ENCODE data around the gene STMND1.

Gene STMND1

DNA sequence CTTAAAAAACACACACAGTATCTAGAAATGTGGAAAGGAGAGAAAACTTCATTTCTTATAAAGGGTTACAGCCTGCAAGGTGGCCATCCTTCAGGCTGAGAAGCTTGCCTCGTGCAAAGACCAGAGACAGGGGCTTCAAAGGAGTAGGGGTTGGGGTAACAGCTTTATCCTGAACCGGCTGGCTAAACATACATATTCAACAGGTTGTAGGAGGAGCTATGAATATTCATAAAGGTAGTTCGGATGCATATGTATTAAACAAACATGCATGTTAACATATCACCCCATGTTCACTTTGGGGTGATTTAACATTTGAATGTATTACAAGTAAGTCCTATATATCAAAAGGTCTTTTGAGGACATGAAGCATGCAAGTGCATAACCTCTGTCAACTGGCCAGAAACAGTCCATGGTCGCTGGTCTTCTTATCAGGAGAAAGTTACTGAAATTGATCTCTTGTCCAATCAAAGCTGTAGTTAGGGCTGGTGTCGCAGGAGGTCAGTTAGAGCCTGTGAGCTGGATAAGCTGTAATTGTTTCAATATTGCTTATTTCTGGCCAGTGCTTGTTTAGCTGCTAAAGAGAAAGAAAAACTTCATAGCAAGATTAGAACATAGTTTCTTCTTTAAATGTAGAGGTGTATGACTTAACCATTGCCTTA is 2.3 kb upstream of the STMND1 start:
- no peak for DNase-seq

DNA sequence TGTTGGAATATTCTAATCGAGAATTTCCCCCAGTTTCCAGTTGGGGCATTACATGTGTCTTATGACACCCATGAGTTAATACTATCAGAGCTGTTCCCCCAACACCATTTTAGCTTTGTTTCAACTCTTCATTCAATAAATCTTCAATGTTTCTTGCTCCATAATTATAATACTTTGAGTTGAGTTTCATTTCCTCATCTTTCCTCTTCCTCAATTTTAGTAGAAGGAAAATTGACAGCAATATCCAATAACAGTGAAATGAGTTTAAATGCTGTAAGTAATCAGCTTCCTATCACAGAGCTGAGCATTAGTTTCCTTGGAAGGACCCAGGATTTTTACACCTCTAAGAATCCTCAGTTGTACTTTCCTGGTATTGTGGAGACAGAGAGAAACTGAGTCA is 1.0 kb upstream of the STMND1 start:
- DNase-seq = no peak

DNA sequence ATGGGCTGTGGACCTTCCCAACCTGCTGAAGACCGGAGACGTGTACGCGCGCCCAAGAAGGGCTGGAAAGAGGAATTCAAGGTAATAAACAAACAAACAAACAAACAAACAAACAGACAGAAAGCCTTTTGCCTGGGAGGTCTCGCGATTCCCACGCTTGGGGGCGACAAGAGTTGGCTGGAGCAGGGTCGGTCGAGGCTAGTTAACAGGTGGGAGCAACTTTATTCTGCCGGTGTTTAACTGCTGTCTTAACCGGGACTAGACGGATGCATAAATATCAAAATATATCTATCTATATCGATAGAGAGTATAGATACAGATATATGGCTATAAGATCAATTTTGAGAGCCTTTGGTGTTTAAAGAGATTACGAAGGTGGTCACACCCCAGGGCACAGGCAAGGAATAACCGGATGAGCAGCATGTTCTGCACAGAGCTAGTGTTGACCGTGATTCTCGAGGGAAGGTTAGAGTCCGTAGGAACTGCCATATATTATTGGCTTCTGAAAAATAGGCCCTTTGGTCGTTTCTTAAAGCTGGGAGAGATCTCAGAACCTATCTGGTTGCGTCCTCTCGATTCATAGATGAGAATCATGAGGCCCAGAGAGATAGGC is 514 bp downstream of the STMND1 start:
- no peak for DNase-seq

DNA sequence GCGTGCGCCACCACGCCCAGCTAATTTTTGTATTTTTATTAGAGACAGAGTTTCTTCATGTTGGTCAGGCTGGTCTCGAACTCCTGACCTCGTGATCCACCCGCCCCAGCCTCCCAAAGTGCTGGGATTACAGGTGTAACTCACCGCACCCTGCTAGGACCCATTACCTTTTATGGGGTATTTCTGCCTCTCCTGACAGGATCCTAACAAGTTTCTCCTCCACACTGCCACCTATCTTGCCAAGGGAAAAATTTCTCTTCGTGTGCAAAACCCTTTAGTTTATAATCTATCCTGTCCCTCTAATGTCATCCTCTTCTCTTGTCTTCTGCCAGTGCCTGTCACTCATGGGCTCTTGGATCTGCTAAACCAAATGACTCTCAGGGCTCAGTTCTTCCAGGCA is 1.9 kb downstream of the STMND1 start:
- no peak for DNase-seq

DNA sequence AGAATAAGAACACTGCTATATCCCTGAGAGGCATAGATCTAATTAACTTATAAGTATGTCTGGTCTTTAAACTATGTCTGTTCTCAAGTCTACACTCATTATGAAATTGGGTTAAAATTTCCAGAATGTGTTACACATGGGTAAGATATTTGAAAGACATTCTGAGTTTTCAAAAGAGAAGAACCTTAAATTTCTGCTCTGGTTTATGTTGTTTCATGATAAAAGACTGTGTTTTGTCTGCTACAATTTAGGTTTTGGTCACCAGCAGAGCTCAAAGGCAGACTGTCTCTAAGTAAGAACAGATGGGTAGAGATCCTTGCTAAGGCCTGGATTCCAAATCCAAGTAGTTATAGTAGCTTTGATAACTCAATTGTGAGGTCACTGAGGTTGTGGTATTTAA is 6.0 kb downstream of the STMND1 start:
- no peak for DNase-seq

DNA sequence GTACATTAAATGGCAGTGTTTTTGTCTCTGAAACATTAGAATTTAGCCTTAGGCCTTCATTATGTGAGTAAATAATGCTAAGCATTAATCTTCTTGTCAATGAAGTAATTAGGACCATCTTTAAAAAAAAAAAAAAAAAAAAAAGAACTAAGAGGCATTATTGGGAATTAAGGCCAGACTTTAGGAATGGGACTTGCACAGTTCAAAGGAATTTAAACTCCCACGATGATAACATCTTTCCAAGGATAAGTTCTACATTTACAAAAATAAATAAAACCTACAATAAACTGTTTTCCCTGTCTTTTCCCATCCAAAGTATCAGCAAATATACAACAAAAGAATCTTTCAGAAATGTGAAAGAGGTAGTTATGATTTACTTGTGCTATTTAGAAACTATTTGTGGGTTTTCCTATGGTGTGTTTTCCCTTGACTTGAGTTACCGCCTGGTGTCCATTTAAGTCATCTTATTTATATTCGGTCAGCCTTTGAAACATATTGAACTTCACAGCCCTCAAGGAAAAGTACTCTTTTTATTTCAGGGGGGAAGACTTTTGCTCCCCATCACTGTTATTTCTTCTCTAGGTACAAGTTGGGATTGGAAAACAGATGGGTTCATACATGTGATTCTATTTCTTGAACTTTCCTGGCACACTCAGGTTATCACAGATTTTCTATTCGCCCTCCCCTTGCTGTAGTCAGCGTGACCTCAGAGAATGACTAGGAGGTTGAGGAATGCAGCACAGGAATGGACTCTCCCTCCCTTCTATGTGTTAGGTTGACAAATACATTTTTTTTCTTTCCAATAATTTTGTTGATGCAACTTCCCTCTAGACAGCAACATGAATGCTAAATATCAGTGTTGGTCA is 13.6 kb downstream of the STMND1 start:
- DNase-seq = no peak

DNA sequence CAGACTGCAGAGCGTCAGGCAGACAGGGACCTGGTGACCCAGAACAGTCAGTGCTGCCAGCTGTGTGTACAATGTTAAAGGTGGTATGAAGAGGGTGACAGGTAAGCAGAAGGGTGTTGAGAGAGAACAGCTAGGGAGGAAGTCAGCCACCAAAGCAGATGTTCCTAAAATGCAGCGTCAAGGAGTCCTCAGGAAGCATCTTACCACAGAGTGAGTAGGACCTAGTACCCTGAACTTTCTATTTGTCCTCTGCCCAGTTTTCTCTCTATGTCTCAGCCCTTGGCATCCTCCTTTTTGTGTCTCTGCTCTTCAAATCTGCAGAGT is 14.2 kb downstream of the STMND1 start:
- no peak for DNase-seq

DNA sequence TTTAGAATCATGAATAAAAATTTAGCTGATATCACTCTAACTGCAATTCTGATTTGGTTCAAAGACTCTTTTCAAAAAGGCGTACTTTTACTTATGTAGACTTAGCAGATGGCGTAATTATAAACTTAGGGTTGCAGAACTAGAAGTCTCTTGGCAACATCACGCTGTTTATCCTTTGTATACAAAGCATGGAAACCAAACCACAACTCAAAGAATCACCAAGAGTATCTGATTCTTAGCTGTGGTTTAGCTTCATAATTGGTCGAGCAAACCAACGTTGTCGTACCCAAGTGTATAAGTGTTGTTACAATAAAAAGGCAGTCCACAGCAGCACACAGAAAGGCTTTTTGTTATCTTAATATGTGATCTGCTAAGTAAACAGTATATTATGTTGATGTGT is 18.2 kb downstream of the STMND1 start:
- peak; percentile 53 for DNase-seq

DNA sequence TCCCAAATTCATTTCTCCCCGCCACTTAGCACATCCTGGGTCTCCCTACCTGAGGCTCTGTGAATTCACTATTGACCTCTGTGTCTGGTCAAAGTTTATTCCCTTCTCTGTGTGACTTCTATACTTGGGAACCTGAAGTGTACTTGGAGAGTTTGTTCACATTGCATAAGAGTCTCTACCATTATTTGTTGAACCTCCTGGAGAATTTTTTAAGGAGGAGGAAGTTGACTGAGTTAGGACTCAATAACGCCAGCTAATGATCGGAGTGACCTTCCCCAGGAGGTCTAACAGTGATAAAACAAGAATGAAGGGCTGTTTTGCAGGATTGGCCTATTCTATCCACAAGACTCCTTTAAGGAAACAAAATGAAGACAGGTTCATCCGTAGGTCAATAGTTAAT is 23.6 kb downstream of the STMND1 start:
- no peak for DNase-seq

DNA sequence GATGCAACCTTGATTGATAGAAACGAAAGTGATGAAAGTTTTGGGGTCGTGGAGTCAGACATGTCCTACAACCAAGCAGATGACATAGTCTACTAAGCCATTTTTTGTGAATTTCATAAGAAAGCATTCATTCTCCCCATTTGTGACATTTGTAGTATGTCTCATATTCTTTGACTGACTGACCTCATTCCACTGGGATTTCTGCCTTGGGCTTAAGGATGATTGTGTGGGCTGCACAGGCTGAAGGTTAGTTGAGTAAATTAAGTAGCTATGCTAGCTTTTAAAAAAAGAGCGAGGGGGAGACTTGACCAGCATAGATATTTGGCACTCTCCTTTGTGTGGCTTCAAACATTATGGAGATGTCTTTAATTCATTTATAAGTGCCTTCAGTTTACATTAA is 28.9 kb downstream of the STMND1 start:
- no peak for DNase-seq

DNA sequence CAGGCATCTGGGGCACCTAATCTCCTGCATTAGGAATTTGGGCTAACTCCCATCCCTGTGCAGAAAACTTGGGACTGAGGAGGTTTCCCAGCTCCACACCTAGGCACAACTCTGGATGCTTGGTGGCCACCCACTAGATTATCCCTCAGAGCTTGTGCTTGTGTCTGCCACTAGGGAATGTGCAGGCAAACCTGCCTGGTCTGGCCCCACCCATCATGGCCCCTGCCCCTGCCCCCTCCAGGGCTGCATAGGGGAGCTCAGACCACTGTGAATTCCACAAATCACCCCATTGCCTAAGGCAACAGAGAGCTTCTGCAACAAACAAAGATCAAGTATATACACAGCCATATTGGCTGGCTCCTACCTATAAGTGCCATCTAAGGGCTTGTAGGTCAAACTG is 31.1 kb downstream of the STMND1 start:
- DNase-seq = no peak

DNA sequence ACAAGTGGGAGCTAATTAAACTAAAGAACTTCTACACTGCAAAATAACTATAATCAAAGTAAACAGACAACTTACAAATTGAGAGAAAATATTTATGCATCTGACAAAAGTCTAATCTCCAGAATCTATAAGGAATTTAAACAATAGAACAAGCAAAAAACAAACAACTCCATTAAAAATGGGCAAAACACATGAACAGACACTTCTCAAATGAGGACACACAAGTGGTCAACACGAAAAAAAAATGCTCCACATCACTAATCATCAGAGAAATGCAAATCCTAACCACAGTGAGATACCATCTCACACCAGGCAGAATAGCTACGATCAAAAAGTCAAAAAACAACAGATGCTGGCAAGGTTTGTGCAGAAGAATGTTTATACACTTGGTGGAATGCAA is 36.2 kb downstream of the STMND1 start:
- DNase-seq = no peak

DNA sequence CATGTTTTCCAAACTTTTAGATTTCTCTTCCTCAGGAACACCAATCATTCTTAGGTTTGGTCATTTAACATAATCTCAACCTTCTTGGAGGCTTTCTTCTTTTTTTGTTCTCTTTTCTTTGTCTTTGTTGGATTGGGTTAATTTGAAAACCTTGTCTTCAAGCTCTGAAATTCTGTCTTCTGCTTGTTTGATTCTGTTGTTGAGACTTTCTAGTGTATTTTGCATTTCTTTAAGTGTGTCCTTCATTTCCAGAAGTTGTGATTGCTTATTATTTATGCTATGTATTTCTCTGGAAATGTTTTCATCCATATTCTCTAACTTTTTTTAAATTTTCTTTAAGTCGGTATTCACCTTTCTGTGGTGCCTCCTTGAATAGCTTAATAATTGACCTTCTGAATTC is 42.2 kb downstream of the STMND1 start:
- DNase-seq = no peak

DNA sequence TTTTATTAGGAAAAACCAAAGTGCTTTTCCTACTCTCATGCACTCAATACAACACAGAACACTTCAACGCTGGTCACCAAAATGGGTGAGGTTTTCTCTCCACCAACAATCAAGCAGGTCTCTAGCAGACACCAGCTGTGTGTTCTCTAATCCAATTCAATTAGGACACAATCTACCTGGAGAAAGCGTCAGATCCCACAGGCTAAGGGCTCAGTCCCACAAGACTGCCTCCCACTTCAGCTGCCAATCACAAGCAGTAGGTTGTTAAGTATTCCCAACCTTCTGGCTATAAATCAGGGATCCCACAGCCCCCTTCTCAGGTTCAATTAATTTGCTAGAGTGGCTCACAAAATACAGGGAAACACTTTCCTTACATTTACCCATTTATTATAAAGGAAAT is 47.7 kb downstream of the STMND1 start:
- no peak for DNase-seq

DNA sequence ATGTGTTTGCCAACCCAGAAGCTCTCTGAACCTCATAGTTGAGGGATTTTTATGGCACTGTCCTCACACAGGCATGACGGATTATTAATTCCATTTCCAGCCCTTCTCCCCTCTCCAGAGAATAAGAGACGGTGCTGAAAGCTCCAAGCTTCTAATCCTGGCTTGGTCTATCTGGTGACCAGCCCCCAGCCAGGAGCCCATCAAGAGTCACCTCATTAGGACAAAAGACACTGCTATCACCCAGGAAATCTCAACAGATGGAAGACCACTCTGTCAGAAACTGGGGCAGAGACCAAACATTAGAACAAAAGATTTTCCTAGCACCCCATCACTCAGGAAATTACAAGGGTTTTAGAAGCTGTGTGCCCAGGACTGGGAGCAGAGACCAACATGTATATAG is 48.2 kb downstream of the STMND1 start:
- DNase-seq = no peak

DNA sequence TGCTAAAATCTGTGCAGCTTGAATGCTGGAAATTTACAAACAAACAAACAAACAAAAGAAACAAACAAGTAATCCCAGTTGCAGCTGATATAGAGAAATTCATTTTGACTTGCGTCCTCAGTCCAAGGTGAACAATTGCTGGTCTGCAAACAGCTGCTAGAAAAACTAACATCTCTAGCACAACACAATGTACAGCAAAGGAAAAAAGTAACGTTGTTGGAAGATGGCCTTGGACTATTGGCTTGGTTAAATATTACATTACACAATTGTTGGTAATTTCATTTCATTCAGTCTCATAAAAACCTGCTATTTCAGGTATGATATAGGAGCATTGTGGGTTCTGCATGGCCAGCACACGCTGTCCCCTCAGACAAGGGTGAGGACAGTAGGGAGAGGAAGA is 50.0 kb downstream of the STMND1 start:
- DNase-seq = no peak

DNA sequence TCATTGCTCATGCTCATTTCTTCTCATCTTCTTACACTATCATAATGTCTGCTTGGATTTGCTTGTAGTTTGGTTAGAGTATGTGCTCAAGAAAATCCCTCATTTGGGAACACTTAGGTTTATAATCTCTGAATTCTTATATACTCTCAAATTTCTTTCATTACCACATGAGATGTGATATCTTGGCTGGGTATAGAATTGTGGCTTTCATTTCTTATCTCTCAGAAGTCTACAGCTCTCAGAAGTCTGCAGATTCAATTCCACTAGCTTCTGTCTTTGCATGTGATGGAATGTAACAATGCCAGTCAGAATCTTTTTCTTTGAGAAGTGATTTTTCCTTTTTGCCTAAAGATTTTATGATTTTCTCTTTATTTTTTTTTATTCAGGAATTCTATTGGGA is 50.9 kb downstream of the STMND1 start:
- no peak for DNase-seq

DNA sequence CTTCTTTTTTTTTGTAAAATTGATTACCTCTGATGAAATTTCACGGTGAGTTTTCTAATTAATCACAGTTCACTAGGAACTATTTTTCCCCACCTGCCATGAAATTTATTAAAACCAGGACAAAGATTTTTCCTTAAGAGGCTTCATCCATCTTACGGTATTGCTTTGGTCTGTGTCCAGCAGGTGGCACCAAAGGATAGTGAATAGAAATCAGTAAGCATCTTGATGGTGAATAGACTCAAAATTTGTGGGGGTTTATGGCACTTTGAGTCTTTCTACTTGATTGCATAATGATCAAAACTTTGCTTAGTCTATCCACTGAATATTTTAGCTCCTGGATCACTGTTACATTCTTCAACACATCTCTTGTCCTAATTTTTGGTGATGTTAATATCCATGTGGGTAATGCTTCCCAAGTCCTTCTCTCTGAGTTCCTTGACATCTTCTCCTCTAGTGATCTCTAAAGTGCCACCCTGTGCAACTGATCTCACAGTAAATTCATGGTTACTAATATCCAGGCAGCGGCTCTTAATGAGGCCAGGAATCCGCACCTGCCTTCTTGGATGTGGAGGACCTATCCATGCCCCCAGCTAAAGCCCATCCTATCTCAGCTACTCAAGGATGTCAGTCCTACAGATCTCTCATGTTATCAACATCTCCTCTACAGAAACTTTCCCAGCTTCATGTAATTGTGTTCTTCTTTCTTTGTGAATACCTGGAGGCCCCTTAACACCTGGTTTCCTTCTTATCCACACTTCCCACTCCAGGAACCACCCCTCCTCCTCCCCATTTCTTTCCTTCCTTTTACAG is 54.5 kb downstream of the STMND1 start:
- DNase-seq = peak; percentile 63

DNA sequence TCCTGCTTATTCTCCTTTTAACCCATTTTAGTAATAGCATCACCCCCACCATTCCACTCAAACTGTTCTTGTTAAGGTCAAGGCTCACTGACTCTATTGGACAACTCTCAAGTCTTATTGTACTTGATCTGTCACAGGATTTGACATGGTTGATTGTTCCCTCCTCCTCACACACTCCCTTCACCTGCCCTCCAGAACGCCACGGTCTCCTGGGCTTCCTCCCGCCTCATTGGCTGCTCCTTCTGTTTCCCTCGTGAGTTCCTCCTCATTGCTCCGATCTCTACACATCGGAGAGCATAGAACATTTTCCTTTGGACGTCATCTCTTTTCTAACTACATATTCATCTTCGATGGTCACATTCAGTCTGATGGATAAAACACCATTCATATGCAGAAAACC is 55.1 kb downstream of the STMND1 start:
- DNase-seq = no peak

DNA sequence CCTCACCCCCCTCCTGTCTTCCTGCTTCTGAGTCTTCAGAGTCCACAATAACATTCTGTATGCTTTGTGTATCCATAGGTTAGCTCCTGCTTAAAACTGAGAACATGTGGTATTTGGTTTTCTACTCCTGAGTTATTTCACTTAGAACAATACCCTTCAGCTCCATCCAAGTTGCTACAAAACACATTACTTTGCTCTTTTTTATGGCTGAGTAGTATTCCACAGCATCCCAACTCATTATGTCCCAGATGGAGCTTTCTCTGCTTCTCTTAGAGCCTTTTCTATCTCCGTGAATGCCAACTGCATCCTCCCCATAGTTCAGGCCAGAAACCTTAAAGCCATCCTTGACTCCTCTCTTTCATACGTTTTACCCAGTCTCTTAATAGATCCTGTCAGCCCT is 55.8 kb downstream of the STMND1 start:
- no peak for DNase-seq

DNA sequence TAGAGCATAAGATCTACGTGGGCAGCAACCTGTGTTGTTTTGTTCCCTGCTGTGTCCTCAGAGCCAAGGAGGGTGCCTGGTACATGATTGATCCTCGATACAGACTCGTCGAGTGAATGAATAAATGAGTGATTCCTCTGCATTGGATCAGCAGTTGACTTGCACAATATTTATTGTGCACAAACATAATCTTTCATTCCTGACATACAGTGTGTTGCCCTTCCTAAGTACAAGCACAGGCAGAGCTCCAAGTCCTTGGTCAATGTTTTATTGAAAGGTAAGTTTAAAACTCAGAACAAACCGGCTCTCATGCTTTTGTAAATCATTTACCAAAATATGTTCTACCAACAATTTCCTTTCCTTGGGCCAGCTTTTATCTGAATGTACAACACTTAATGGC is 57.4 kb downstream of the STMND1 start:
- DNase-seq = no peak

DNA sequence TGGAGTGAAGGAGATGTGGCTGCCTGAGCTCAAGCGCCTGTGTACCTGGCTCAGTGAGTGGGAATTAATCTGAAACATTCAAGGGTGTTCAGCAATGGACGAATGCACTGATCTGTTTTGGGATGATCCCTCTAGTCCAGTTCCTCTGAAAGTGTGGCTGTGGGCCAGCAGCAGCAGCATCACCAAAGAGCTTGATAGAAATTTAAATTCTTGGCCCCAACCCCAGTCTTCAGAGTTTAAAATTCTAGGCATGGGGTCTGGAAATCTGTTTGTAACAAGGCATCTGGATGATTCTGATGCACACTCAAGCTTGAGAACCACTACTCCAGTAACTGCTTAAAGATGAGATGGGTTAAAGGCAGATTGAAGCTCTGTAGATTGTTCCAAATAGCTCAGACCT is 59.2 kb downstream of the STMND1 start:
- DNase-seq = no peak

DNA sequence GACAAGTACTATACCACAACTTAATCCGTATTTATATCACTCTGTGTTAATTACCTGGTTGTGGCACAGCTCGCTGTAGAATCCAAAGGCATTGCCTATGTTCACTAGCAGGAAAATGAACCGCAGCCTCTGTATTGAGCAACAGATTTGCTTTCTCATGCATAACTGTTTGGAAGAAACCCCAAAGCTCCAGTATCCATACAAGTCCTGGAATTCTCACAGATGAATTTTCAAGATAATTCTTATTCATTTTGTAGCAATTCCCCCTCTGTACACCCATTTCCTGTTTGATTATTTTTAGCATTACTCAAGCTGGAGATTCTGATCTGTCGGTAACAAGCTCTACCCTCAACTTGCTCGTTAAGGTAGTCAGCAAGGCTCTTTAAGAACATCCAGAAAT is 63.5 kb downstream of the STMND1 start:
- DNase-seq = no peak
